Lung microvascular endothelial cell (primary cell): ENCODE measurements around the gene METRNL. TPM values are rescaled to one million over a fixed set of nuclear protein-coding genes. Genes with fewer than 3 reads are reported as not detected.

ENCODE experiments used
- DNase-seq, 2 donors: peaks; one replicate each; pipeline versions ENCODE4 v3.0.0 to v3.0.0-alpha.2; 2010; ENCODE audit warnings: low read depth in 2 of 2
- total RNA-seq: library from RNA; depleted of rRNA; stranded (reverse); fragments of >200 nt; gene quantifications from 2 replicates; pipeline ENCODE4 v1.2.1, GENCODE V29; 2014

Gene METRNL
- total RNA-seq, 1 donor from 2014 or later: 153 TPM

- no peak for DNase-seq
Measured at GRCh38 chr17:83078378-83079351, 744 bp upstream of the METRNL start.

GRCh38 chr17:83079766-83080578, 563 bp downstream of the METRNL start:
- DNase-seq: peak; percentile 16 to 43

DNA sequence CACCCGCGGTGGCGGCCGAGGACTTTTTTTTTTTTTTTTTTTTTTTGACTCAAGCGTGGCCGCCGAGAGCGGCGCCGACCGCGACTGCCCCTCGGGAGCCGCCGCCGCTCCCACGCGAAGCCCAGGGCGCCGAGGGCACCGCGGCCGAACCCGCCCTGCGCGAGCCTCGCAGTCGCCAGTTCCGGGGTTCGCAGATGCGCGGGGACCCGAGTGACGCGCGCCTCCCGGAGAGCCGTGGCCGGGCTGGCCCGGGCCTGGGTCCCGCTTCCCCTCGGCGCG, 1.1 kb downstream of the METRNL start:
- peak in 1 of 2 donors; percentile 13 for DNase-seq

DNA sequence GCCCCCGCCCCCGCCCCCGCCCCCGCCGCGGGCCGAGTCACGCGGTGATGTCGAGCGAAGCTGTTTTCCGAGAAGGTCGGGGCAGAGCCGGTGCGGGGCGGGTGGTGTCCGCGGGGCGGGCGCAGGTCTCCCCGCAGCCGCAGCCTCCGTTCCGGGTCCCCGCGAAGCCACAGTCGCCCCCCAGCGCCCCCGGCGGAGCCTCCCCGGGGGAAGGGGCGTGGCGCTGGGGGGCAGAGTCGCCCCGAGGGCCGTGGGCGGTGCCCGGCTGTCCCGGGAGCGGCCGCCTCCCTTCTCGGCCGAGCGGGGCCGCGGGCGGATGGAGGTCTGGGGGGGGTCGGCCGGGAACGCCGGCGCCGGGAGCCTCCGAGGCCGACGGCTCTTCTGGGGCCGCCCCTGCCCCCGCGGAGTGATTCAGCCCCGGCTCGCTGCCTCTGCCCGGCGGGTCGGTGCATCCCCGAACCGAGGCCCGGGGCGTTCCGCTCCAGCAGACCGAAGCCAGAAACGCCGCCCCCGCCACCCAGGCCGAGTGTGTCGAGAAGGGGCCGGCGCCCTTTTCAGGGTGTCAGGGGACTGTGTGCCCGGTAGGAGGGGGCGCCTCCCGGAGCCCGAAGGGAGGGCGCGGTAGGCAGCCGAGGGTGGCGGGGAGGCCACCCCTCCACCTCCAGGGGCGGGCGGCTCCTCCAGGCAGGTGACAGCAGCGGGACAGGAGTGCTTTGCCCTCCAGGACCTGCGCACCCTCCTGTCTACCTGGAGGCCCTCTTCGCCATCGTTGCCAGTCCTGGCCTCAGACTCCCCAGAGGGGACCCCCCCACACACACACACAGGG, 1.7 kb downstream of the METRNL start:
- peak; percentile 42 to 48 for DNase-seq

- peak; percentile 48 to 59 for DNase-seq
Measured at GRCh38 chr17:83081684-83082201, 2.3 kb downstream of the METRNL start.

GRCh38 chr17:83082424-83082823, 3.0 kb downstream of the METRNL start:
- DNase-seq: no peak

DNA sequence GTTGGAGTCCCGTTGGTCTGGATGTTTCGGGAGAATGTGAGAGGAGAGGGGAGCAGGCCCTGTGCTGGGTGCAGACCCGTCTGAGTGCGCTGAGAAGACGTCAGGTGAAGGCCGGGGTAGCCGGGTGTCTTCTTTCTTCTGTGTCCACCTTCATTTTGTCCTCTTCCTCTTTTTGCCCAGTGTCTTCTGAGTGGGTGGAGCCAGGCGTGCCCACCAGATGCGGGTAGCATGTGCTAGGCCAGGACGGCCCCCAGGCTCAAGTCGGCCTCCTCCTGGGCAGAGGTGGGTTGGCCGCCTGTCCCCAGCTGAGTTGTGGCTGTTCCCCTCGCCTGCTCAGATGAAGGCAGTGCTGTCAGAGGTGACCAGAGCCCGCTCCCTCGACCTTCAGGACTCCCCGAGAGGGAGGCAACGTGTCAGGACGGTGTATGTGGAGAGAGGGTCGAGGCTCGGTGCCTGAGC, 3.5 kb downstream of the METRNL start:
- no peak for DNase-seq

GRCh38 chr17:83083368-83084201, 4.2 kb downstream of the METRNL start:
- DNase-seq: peak in 1 of 2 donors; percentile 71

DNA sequence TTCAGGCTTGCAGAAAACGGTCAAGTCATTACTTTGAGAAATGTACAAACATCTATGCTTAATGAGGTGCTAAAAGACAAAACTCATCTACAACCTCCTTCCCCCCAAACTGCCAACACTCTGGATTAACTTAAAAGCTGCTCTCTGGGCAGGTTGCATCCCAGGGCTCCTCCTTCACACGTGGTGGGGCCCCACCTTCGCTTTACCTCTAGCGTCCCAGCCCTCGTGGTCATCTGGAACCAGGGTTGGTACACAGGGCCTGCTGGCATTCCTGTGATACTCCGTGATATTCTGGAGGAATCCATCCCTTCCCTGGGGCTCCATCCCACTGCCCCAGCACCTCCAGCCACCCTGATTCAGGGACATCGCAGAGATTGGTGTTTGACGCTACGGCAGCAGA, 4.8 kb downstream of the METRNL start:
- no peak for DNase-seq

- no peak for DNase-seq
Measured at GRCh38 chr17:83084621-83085056, 5.2 kb downstream of the METRNL start.

GRCh38 chr17:83085103-83085502, 5.7 kb downstream of the METRNL start:
- no peak for DNase-seq

DNA sequence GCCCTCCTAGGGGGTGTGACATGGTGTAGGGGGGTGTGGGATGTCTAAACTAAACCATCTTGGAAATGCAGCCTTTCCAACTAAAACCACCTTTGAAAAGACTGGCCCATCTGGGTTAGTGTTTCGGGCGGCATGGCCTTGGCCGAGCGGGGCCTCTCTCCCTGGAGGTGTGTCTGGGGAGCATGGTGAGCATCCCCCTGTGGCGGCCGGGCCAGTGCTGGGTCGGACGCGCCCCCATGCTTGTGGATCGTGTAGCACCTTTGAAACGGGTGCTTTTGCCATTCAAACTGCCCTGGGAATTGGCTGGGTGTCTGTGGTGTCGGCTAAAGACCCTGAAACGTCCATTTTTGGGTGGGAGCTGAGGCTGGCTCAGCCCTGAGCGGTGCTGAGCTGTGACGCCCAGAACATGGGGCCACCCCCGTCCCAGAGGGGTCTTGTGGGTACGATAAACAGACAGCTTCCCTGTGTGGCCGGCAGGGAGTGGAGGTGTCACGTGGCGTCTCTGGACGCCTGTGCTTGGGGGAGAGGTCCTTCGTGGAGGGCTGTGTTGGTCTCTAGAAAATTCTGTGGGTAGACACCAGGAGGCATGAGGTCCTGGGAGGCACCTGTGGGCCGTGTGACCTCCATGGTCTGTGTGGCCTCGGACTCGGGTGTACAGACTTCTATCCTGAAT, 6.3 kb downstream of the METRNL start:
- DNase-seq: no peak

GRCh38 chr17:83086199-83086880, 6.9 kb downstream of the METRNL start:
- DNase-seq: no peak

- DNase-seq: no peak
Measured at GRCh38 chr17:83086907-83087787, 7.7 kb downstream of the METRNL start.

GRCh38 chr17:83087788-83088360, 8.5 kb downstream of the METRNL start:
- DNase-seq: no peak

GRCh38 chr17:83088451-83088850, 9.0 kb downstream of the METRNL start:
- no peak for DNase-seq

DNA sequence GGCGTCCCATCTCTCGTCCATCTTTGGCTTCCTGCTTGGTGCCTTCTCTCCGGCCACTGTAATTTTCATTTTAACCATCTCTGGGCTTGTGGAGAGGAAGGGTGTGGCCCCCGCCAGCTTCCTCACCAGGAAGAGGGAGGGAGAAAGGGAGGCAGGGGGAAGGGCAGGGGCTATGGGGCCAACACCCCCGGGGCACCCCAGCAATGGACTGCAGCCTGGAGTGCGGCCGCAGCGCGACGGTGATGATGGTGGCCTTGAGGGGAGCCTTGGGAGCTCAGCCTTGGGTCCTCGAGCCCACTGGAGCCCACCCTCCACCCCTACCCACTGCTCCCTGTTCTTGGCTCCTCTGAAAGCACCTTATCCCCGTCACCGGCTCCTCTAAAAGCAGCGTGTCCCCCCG, 9.5 kb downstream of the METRNL start:
- DNase-seq: peak in 1 of 2 donors; percentile 14
